IgD-negative memory B cell (primary cell): ENCODE results near the gene TRIM60. TPM values are rescaled to one million over a fixed set of nuclear protein-coding genes. Genes with fewer than 3 reads are reported as not detected.
"Not testable (repeated sequence)": the region's sequence is repeated elsewhere in the genome, so short reads cannot be mapped to it uniquely, and the experiment has no call there.

Source experiments
- H3K27ac Mint-ChIP-seq, 3 donors: one replicate each; pipeline ENCODE4 v1.8.0; 2020 to 2022; ENCODE audit warnings: mild to moderate bottlenecking in 3 of 3, mixed read lengths in 3 of 3, moderate library complexity in 1 of 3
- H3K27me3 Mint-ChIP-seq: one replicate; pipeline ENCODE4 v1.8.0; 2021; ENCODE audit warnings: mixed read lengths
- H3K36me3 Mint-ChIP-seq: one replicate; pipeline ENCODE4 v1.8.0; 2020; ENCODE audit warnings: mild to moderate bottlenecking, mixed read lengths
- H3K4me1 Mint-ChIP-seq, 3 donors: one replicate each; pipeline ENCODE4 v1.8.0; 2020 to 2022; ENCODE audit warnings: mixed read lengths in 3 of 3, mild to moderate bottlenecking in 1 of 3
- H3K4me3 Mint-ChIP-seq, 4 donors: one replicate each; pipeline ENCODE4 v1.8.0; 2020 to 2022; ENCODE audit warnings: mild to moderate bottlenecking in 4 of 4, mixed read lengths in 4 of 4, moderate library complexity in 3 of 4
- H3K9me3 Mint-ChIP-seq, 3 donors: one replicate each; pipeline ENCODE4 v1.8.0; 2020 to 2021; ENCODE audit warnings: mixed read lengths in 3 of 3, mild to moderate bottlenecking in 1 of 3
- polyA plus RNA-seq: library from polyadenylated mRNA; unstranded; fragments of 300-500 nt; fragmentation: Illumina TruSeq; gene quantifications from one replicate; pipeline ENCODE4 v1.2.3, GENCODE V29; 2021

The TRIM60 gene
- not detected for polyA plus RNA-seq

- H3K4me3 Mint-ChIP-seq: no peak within 1 kb of the TSS
- no peaks in the 10 kb centered on the region for H3K4me1 Mint-ChIP-seq
- peaks cover 0 to 2% (median 0%) of the 10 kb centered on the region in 3 donors for H3K9me3 Mint-ChIP-seq
- H3K36me3 Mint-ChIP-seq: no peaks in the 10 kb centered on the region
- no peak within 1 kb of the TSS for H3K27ac Mint-ChIP-seq
- H3K27me3 Mint-ChIP-seq: peaks cover 3% of the 10 kb centered on the region
Observed at GRCh38 chr4:165031436-165032211, at the start of gene TRIM60. TSS of gene TRIM60 (plus strand) at chr4:165031999. CDS start at chr4:165040073, 8,074 bp downstream.

GRCh38 chr4:164989471-164989870 lies 42.3 kb upstream of the TRIM60 start:
- H3K4me1 Mint-ChIP-seq: no peaks in the 10 kb centered on the region
- H3K9me3 Mint-ChIP-seq: peaks cover 0 to 1% (median 0%) of the 10 kb centered on the region in 3 donors
- no peaks in the 10 kb centered on the region for H3K36me3 Mint-ChIP-seq

GRCh38 chr4:164990786-164991185 lies 41.0 kb upstream of the TRIM60 start:
- H3K4me3 Mint-ChIP-seq, H3K27me3 Mint-ChIP-seq, H3K36me3 Mint-ChIP-seq, H3K9me3 Mint-ChIP-seq, H3K27ac Mint-ChIP-seq, H3K4me1 Mint-ChIP-seq: not testable (repeated sequence)

More at GRCh38 chr4:164989471-164989870, 42.3 kb upstream of the TRIM60 start:
- H3K27me3 Mint-ChIP-seq: peaks cover 3% of the 10 kb centered on the region
- H3K4me3 Mint-ChIP-seq: no peak overlapping the region
- no peak overlapping the region for H3K27ac Mint-ChIP-seq

- H3K9me3 Mint-ChIP-seq, H3K36me3 Mint-ChIP-seq, H3K27ac Mint-ChIP-seq, H3K27me3 Mint-ChIP-seq, H3K4me3 Mint-ChIP-seq, H3K4me1 Mint-ChIP-seq: not testable (repeated sequence)
Observed at GRCh38 chr4:164996123-164996522, 35.7 kb upstream of the TRIM60 start.

- H3K4me1 Mint-ChIP-seq: no peaks in the 10 kb centered on the region
- H3K4me3 Mint-ChIP-seq: no peak overlapping the region
- H3K27ac Mint-ChIP-seq: no peak overlapping the region
- peaks cover 2% of the 10 kb centered on the region for H3K27me3 Mint-ChIP-seq
- no peaks in the 10 kb centered on the region for H3K36me3 Mint-ChIP-seq
- H3K9me3 Mint-ChIP-seq: no peaks in the 10 kb centered on the region
Observed at GRCh38 chr4:164997324-164997723, 34.5 kb upstream of the TRIM60 start.

GRCh38 chr4:164997941-164998340 lies 33.9 kb upstream of the TRIM60 start:
- no peaks in the 10 kb centered on the region for H3K36me3 Mint-ChIP-seq
- H3K4me1 Mint-ChIP-seq: no peaks in the 10 kb centered on the region
- H3K27ac Mint-ChIP-seq: no peak overlapping the region
- H3K4me3 Mint-ChIP-seq: no peak overlapping the region
- no peaks in the 10 kb centered on the region for H3K9me3 Mint-ChIP-seq
- peaks cover 2% of the 10 kb centered on the region for H3K27me3 Mint-ChIP-seq

GRCh38 chr4:164998526-164999080 lies 33.2 kb upstream of the TRIM60 start:
- H3K4me1 Mint-ChIP-seq, H3K27me3 Mint-ChIP-seq, H3K36me3 Mint-ChIP-seq, H3K9me3 Mint-ChIP-seq, H3K27ac Mint-ChIP-seq, H3K4me3 Mint-ChIP-seq: not testable (repeated sequence)

- not testable (repeated sequence) for H3K9me3 Mint-ChIP-seq, H3K4me1 Mint-ChIP-seq, H3K36me3 Mint-ChIP-seq, H3K27ac Mint-ChIP-seq, H3K27me3 Mint-ChIP-seq, H3K4me3 Mint-ChIP-seq
Observed at GRCh38 chr4:165001957-165002356, 29.8 kb upstream of the TRIM60 start.

GRCh38 chr4:165005352-165005925 lies 26.4 kb upstream of the TRIM60 start:
- Mint-ChIP-seq H3K36me3 (no peaks in the 10 kb centered on the region), H3K9me3 (peaks cover 0 to 2% (median 0%) of the 10 kb centered on the region in 3 donors), H3K4me3 (no peak overlapping the region), H3K27ac (no peak overlapping the region), H3K4me1 (no peaks in the 10 kb centered on the region), H3K27me3 (peaks cover 5% of the 10 kb centered on the region)

- Mint-ChIP-seq H3K27me3 (peaks cover 5% of the 10 kb centered on the region), H3K9me3 (peaks cover 0 to 2% (median 0%) of the 10 kb centered on the region in 3 donors), H3K27ac (no peak overlapping the region), H3K36me3 (no peaks in the 10 kb centered on the region), H3K4me3 (no peak overlapping the region), H3K4me1 (no peaks in the 10 kb centered on the region)
Observed at GRCh38 chr4:165006456-165006855, 25.3 kb upstream of the TRIM60 start.

GRCh38 chr4:165006886-165007285 lies 24.9 kb upstream of the TRIM60 start:
- Mint-ChIP-seq H3K36me3 (no peaks in the 10 kb centered on the region), H3K4me1 (no peaks in the 10 kb centered on the region), H3K27ac (no peak overlapping the region), H3K27me3 (peaks cover 5% of the 10 kb centered on the region), H3K4me3 (no peak overlapping the region), H3K9me3 (peaks cover 0 to 2% (median 0%) of the 10 kb centered on the region in 3 donors)

GRCh38 chr4:165009493-165010227 lies 22.1 kb upstream of the TRIM60 start:
- H3K4me1 Mint-ChIP-seq: no peaks in the 10 kb centered on the region
- no peaks in the 10 kb centered on the region for H3K36me3 Mint-ChIP-seq
- no peak overlapping the region for H3K4me3 Mint-ChIP-seq
- H3K27ac Mint-ChIP-seq: no peak overlapping the region
- peaks cover 0 to 2% (median 0%) of the 10 kb centered on the region in 3 donors for H3K9me3 Mint-ChIP-seq
- peaks cover 5% of the 10 kb centered on the region for H3K27me3 Mint-ChIP-seq

GRCh38 chr4:165010487-165010886 lies 21.3 kb upstream of the TRIM60 start:
- Mint-ChIP-seq H3K27me3 (peaks cover 3% of the 10 kb centered on the region), H3K9me3 (peaks cover 0 to 2% (median 0%) of the 10 kb centered on the region in 3 donors), H3K27ac (no peak overlapping the region), H3K36me3 (no peaks in the 10 kb centered on the region), H3K4me3 (no peak overlapping the region), H3K4me1 (no peaks in the 10 kb centered on the region)

- H3K4me1 Mint-ChIP-seq: no peaks in the 10 kb centered on the region
Observed at GRCh38 chr4:165010991-165011390, 20.8 kb upstream of the TRIM60 start.

GRCh38 chr4:165011403-165011802 lies 20.4 kb upstream of the TRIM60 start:
- no peaks in the 10 kb centered on the region for H3K36me3 Mint-ChIP-seq
- no peak overlapping the region for H3K4me3 Mint-ChIP-seq
- peaks cover 4% of the 10 kb centered on the region for H3K27me3 Mint-ChIP-seq
- H3K4me1 Mint-ChIP-seq: no peaks in the 10 kb centered on the region
- peak overlapping the region in 1 of 3 donors; percentile 59 for H3K27ac Mint-ChIP-seq
- H3K9me3 Mint-ChIP-seq: peaks cover 0 to 2% (median 0%) of the 10 kb centered on the region in 3 donors

More at GRCh38 chr4:165010991-165011390, 20.8 kb upstream of the TRIM60 start:
- Mint-ChIP-seq H3K27ac (no peak overlapping the region), H3K27me3 (peaks cover 3% of the 10 kb centered on the region), H3K9me3 (peaks cover 0 to 2% (median 0%) of the 10 kb centered on the region in 3 donors), H3K4me3 (no peak overlapping the region), H3K36me3 (no peaks in the 10 kb centered on the region)
